HG03575 (cell line): ENCODE results near the gene CCSER2.
A peak's percentile ranks its signal among the peaks of the same experiment; 100 is the strongest.
"Not testable (repeated sequence)": the region's sequence is repeated elsewhere in the genome, so short reads cannot be mapped to it uniquely, and the experiment has no call there.

ENCODE experiments used
- ATAC-seq: cut with Tn5 transposase; IDR thresholded peaks from one replicate; pipeline ENCODE4 v1.9.1; 2021; ENCODE audit not compliant: unreplicated experiment, insufficient number of reproducible peaks, low FRiP score; ENCODE audit errors: extremely low read depth

Gene CCSER2

DNA sequence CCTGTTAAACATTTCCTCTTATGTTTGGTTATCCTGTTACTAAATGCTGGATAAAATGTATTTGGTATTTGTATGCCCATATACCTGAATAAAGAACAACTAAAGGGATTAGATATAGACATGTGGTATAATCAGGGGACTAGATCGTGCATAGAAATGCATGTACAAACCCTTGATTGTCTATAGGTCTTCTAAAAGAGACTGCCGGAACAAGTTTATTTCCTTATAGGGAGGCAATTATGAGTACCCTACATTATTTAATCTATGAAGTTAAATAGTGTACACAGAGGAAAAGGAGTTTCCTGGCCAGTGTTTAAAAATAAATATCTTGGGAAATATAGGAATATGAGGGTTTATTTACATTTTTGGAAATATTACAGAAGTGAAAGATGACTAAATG lies 44.6 kb downstream of the CCSER2 start:
- ATAC-seq, result no peak

DNA sequence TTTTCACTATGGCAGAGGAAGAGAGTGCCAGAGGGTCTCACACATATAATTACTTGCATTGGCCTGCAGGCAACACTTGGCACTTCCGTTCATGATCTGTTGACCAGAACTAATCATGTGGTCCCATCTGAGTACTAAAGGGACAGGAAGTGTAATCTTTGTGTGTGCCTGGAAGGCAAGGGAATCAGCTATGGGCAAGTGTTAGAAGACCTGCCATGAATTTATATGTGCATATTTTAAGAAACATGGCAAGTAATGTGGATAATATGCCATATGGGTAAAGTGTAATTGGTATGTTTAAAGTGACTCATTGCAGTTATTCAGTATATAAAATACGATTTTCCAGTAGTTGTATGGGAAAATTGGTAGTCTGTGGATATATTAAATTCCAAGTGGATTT lies 46.1 kb downstream of the CCSER2 start:
- ATAC-seq, result no peak

DNA sequence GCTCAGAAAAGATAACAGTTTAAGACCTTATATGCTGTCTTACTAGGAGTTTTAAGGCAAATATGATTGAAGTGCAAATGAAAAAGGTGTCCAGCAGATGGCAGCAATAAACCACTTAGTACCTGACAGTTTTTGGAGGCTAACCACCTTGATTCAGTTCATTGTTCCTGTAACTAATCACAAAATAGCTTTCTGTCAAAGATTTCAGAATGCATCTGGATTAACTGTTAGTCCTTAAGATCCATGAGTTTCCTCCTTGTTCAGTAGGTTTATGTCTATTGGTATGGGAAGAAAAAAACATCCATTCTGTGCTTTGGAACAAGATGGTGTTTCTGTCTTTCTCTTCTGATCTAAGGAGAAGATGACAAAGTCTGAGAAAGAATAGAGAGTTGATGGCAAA lies 46.6 kb downstream of the CCSER2 start:
- ATAC-seq, result peak; percentile 72

DNA sequence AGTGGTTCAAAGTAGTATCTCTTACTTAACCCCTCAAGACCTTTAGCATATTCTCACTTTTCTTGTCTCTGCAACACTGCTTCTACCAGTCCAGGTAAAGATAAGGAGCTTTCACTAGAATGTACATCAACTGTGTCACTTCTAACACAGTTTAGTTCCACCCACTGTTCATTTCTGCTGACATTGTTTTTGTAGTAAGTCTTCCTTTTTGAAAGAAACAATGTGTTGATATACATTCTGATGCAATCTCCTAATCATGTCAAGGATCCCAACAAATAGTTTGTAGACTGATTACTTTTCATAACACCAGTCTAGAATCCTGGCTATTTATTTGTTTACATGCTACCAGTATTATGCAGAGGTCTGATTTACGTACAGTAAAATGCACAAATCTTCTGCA lies 47.5 kb downstream of the CCSER2 start:
- ATAC-seq, result no peak

DNA sequence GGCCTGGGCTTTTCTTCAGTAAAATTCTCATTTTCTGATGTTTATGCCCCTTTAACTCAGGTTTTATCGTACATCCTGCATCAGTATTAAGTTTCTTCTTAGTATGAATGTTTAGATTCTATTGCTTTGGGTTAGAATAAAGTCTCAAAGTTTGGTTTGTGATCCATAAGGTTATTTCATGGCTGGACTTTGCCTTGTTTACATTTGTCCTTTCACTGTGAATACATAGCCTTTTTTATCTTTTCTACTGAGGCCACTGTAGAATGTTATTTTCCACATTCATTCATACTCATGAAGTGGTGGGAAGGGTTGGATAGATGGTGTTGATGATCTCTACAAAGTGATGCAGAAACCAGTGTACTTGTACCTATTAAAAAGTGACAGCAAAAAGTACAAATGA lies 59.8 kb downstream of the CCSER2 start:
- ATAC-seq, result no peak

DNA sequence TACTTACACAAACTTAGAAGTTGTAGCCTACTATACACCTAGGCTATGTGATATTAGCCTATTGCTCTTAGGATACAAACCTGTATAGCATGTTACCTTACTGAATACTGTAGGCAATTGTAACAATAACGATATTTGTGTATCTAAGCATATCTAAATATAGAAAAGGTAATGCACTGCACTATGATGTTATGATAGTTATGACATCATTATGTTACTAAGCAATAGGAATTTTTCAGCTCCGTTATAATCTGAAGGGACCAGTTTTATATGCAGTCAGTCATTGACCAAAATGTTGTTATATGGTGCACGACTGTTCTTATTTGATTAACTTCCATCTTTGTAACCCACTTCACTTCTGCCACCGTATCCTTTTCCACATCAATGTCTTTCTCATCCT lies 62.0 kb downstream of the CCSER2 start:
- no peak for ATAC-seq

DNA sequence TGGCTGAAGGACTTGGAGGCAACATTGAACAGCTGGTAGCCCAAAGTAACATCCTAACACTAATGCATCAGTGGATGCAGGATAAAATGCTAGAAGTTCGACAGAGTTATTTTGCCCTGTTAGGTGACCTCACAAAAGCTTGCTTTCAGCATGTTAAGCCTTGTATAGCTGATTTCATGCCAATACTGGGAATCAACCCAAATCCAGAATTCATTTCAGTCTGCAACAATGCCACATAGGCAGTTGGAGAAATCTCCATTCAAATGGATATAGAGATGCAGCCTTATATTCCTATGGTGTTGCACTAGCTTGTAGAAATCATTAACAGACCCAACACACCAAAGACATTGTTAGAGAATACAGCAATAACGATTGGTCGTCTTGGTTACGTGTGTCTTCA lies 62.9 kb downstream of the CCSER2 start:
- ATAC-seq, result no peak

DNA sequence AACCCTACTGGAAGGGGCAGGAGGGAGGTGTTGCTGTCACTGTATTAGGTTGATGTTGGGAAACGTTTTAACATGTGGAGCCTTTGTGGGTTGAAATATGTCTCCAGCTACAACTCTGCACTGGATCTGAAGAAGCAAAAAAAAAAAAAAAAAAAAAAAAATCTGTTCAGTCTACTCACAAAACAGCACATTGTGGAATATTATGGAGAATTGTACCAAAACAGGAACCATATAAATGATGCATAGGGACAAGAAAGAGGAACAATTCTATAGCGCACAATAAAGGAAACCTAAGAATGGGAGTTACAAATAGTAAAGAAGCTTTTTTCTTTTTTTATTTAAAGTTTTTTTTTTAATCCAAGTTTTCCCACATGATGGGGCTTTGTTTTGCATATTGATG lies 63.8 kb downstream of the CCSER2 start:
- no peak for ATAC-seq

DNA sequence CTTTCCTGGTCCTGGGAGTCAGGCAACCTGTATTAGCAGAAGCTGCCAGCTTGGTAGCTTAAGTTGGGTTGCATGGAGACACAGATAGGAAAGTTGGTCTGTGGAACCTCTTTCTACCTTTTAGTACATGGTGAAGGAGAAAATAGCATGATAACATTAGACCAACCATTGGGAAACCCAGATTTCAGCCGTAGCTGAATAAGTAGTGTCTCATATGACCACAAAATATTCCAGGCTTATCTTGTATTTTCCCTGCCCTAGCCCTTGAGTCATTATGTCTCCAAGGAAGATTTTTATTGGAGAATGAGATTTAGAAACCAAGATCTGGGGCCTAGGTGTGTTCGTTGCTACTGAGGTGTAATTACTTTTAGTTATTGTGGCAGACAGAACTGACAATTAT lies 67.2 kb downstream of the CCSER2 start:
- ATAC-seq, result no peak

DNA sequence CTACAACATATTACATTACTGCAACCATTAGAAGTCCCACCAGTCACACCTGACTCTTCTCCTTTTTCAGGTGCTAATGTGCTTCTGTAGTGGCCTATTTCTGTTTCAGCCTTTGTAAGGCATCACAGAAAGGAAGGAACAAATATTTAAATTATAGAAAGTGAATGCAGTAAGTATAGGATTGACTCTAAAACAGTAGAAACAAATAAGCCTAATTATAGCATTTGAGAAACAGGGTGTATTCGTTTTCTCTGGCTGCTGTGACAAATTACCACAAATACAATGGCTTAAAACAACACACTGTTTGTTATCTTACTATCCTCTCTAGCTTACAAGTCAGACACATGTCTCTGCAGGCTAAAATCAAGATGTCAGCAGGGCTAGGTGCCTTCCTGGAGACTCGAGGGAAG lies 69.4 kb downstream of the CCSER2 start:
- no peak for ATAC-seq

DNA sequence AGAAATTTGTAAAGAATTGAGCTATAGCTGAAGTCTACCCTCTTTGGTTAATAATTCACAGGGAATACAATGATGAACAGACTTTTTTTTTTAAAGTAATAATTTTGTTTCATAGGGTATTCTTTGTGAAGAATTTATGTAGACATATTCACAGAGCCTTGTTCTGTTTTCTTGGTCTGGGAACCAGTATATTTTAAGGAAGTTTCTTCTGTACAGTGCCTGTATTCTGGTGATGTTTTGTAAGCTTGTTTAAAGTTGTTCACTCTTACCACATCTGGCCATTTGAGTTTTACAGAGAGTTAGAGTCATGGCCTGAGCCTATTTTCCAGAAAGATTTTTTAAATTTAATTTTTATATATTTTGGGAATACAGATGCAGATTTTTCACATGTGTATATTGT lies 70.3 kb downstream of the CCSER2 start:
- ATAC-seq, result no peak

DNA sequence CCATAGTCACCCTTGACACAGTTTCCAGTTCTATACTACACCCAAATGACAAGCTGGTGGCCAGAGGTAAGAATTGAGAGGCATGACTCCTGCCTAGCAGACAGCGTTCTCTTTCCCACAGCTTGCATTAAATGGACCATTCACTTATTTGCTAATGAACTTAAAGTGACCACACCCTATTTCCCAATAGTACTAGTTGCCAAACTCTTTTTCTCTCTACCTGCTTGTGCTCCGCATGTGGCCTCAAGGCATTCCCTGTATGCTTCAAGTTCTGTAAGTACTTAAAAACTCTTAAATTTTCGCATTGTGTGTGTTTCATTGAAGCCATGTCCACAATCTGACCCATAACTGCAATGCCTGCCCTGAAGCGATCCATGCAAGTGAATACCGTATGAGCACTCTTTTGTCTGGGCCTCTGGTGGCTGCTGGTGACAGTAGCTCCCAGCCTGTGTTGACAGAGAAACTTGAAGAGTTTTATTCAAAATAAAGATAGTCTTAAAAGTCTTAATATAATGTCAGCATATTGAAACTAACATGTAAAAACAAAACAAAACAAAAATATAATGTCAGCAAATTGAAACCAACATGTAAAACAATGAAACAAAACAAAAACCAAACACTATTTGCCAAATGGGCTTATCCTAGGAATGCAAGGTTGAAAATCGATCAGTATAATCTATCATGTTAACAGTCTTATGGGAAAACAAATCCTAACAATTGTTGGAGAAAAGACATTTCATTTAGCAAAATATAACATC lies 73.6 kb downstream of the CCSER2 start:
- no peak for ATAC-seq

DNA sequence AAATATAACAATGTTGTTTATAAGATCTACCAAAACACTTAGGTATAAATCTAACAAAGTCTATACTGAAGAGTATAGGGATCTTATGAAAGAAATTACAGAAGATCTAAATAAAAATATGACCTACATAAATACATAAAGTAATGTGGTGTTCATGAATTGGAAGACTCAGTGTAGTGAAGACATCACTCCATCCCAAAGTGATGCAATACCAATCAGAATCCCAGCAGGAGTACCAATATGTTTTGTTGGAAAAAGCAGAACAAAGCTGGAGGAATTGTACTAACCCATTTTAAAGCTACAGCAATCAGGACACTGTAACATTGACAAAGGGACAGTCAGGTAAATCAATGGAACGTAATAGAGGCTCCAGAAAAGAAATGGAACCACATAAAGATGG lies 76.4 kb downstream of the CCSER2 start:
- no peak for ATAC-seq

DNA sequence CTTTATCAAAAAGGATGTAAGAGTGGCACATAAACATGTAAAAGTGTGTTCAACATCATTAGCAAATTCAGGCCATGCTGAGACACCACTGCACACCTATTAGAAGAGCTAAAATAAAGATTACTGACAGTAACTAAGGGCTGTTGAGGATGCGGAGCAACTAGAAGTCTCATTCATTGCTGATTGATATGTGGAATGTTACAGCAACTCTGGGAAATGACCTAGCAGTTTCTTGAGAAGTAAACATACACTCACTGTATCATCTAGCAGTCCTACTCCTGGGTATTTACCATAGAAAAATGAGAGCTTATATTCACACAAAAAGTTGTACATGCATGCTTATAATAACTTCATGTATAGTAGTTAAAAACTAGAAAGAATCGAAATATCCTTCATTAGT lies 77.3 kb downstream of the CCSER2 start:
- ATAC-seq, result no peak

DNA sequence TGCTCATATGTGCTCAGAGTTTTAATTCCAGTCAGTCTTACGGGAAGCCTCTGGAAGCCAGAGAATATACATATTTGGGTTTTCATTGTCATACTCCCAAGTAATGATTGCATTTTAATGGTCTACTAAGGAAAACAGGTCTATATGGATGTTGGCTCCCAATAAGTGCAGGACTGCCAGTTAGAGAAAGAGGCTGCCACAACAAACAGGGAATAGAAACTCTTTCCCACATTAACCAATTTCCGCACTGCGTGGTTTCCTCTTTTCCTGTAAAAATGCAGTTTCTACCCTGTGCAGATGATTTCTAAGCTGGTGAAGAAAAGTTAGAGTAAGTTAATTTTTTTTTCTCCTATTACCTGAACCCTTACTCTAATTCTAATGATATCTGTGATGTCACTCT lies 78.2 kb downstream of the CCSER2 start:
- no peak for ATAC-seq

DNA sequence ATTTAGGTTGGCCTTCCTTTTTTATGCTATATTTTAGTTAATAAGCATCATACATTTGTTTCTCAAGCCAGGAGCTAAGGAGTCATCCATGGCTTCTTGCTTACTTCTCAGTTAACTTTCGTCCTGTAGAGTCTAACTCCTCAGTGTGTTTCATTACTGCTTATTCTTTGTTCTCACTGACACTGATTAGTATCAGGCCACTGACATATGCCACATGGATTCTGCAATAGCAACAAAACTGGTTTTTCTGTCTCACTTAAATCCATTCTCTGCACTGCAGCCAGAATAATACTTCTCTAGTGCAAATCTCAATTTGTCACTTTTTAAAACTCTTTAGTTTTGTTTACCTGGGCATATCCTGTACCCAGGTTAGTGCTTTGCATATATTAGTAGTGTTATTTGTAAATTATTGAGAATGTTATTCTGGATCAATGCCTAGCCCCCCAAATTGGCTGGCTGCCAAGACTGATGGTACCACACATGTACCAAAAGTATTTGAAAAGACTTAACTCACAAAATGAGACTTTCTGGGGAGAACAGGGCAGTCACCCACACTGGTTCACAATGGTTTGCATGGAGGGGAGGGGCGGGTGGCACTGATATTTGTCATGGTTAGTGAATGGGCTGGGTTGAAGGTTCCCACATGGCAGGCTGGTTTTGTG lies 79.1 kb downstream of the CCSER2 start:
- ATAC-seq, result no peak

DNA sequence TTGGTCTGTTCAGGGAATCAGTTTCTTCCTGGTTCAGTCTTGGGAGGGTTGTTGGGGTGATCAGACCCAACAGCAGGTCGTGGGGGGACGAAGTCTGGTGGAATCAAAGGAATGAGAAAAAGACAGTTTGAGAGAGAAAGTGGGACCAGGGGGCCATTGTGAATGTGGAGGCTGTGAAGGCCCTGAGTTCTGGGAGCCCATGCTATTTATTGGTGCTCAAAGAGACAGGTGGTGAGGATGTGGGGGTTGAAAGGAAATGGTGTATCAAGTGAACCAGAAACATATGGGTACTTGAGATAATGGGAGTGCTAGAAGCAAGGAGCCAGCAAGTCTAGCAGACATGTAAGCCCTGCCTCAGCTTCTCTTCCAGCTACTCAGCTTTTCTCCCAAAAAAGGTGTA lies 84.1 kb downstream of the CCSER2 start:
- no peak for ATAC-seq

DNA sequence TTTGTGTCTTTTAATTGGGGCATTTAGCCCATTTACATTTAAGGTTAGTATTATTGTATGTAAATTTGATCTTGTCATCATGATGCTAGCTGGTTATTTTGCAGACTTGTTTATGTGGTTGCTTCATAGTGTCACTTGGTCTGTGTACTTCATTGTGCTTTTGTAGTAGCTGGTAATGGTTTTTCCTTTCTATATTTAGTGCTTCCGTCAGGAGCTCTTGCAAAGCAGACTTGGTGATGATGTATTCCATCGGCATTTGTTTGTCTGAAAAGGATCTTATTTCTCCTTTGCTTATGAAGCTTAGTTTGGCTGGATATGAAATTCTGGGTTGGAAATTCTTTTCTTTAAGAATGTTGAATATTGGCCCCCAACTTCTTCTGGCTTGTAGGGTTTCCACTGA lies 85.7 kb downstream of the CCSER2 start:
- ATAC-seq, result not testable (repeated sequence)

DNA sequence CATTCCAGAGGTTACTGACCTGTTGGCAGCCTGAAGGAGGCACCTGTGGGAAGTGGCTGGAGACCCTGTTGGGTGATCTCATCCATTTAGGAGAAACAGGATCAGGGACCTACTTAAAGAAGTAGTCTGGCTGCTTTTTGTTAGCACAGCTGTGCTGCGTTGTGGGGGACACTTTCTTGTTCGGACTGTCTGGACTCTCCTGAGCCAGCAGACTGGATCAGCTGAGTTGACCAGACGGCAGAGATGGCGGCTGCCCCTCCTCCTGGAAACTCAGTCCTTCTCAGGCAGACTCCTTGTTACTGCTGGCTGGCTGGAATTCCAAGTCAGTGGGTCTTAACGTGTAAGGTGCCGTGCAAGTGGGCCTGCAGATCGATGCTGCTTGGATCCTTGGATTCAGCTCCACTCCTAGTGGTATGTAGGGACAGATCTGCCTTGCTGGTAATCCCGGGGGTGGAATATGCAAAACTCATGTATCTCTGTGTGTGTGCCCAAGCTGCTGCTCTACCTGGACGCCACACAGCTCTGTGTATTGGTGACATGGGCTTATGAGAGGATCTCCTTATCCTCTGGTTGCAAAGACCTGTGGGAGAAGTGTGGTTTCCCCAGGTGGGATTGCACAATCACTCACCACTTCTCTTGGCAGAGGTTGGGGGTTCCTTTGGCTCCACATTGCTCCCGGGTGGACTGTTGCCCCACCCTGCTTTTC lies 87.3 kb downstream of the CCSER2 start:
- no peak for ATAC-seq

DNA sequence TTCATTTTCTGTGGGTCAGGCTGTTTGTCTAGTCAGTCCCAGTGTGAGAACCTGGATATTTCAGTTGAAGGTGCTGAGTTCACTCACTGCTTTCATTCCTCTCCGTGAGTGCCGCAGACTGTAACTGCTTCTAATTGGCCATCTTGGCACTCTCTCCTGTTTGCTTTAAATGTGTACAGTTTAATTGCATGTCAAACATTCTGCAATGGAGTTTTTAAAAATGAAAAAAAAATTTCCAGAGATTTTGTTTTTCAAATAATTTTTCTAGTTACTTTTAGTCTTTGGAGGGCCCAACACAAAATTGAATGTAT lies 87.8 kb downstream of the CCSER2 start:
- no peak for ATAC-seq
